Epithelial cell of alveolus of lung (primary cell): Measurements from ENCODE around the gene PLLP. TPM values are rescaled to one million over a fixed set of nuclear protein-coding genes. Genes with fewer than 3 reads are reported as not detected.

Experiments used
- total RNA-seq: library from RNA; depleted of rRNA; stranded (reverse); fragments of >200 nt; gene quantifications from 2 replicates; pipeline ENCODE4 v1.2.1, GENCODE V29; 2015

Gene PLLP
- 0.91 TPM in 1 of 2 replicates, not detected in the other for total RNA-seq

DNA sequence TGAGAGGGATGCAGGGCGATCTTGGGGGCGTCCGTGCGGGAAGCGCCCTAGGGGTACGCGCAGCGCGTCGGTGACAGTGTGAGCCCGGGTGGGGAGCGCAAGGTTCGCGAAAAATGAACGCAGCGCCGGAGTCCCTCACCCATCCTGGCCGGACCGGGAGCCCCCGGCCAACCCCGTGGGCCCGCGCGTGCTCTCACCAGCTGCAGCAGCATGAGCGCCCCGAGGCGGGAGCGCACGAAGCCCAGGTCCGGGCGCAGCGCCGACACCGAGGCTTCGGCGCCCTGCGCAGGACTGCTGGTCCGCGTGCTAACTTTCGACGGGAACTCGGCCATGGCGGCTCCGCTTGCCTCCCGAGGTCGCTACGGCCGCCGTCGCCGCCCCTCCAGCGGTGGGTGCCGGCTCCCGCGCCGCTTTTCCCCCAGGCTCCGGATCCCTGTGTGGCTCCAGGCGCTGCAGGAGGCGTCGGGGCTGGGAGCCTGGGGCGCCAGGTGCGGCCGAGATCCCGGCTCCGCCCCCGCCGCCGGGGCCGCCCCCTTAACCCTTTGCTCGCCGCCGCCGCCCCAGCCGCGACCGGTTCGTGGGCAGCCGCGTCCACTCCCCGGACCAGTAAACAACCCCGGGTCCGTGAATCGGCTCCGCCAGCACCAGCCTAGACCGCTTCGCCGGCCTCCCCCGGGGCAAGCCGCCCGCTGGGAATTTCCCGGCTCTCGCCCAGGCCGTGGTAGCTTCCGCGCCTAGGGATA, at the start of gene PLLP:
Gene PLLP (minus strand): TSS at position 464 of the 743 bp plus-strand sequence. CDS start 132 bp downstream, at position 332.

GRCh38 chr16:57244767-57245471, 39.6 kb downstream of the PLLP start, which contains the start of gene ARL2BP:
Gene ARL2BP, plus strand, starts transcription at chr16:57245259. Its CDS starts 109 bp downstream, at chr16:57245368.

Other genes starting within 250 kb of the PLLP start
- gene CPNE2, start 192.1 kb downstream of the PLLP start, total RNA-seq: 24.8 and 25.2 TPM in 2 replicates
- 52.6 and 52.9 TPM in 2 replicates for gene PSME3IP1, start 98.6 kb downstream of the PLLP start, total RNA-seq
- 33.4 and 37.3 TPM in 2 replicates for gene RSPRY1, start 98.3 kb downstream of the PLLP start, total RNA-seq
- 59.6 and 62.4 TPM in 2 replicates for gene ARL2BP, start 39.4 kb downstream of the PLLP start, total RNA-seq
- gene CCL22, start 74.1 kb upstream of the PLLP start, total RNA-seq: not detected in 2 replicates
- gene CX3CL1, start 87.8 kb upstream of the PLLP start, total RNA-seq: 0.91 TPM in 1 of 2 replicates, not detected in the other
- not detected in 2 replicates for gene CCL17, start 120.1 kb upstream of the PLLP start, total RNA-seq
- 43.2 and 43.6 TPM in 2 replicates for gene CIAPIN1, start 162.7 kb upstream of the PLLP start, total RNA-seq
- gene COQ9, start 162.8 kb upstream of the PLLP start, total RNA-seq: 27.2 and 44.6 TPM in 2 replicates
- 111 and 116 TPM in 2 replicates for gene POLR2C, start 178.0 kb upstream of the PLLP start, total RNA-seq
- gene DOK4, start 201.8 kb upstream of the PLLP start, total RNA-seq: 26.4 and 29.0 TPM in 2 replicates